ENCODE measurements around the gene GLT8D2. TPM values are rescaled to one million over a fixed set of nuclear protein-coding genes. Genes with fewer than 3 reads are reported as not detected.

GLT8D2 gene, protein sequence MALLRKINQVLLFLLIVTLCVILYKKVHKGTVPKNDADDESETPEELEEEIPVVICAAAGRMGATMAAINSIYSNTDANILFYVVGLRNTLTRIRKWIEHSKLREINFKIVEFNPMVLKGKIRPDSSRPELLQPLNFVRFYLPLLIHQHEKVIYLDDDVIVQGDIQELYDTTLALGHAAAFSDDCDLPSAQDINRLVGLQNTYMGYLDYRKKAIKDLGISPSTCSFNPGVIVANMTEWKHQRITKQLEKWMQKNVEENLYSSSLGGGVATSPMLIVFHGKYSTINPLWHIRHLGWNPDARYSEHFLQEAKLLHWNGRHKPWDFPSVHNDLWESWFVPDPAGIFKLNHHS
- total RNA-seq (10 to 100 TPM in 2 of 4 donors, 1 to 10 TPM in 2; 8.7 to 14.4 (median 11.4) TPM), polyA plus RNA-seq (9.9 TPM)
- long read RNA-seq, donor 1, transcript GLT8D2-201 (11 exons, 1,880 nt) = major isoform, 18 of 25 reads
- long read RNA-seq, donor 1, partial matches to known transcripts = 5 of 25 reads
- long read RNA-seq, donor 1, other reads (novel, unspliced or antisense) = 2 of 25 reads
- long read RNA-seq, donor 2, transcript GLT8D2-201 (11 exons, 1,880 nt) = major isoform, 5 of 8 reads
- long read RNA-seq, donor 2, partial matches to known transcripts = 2 of 8 reads
- long read RNA-seq, donor 2, other reads (novel, unspliced or antisense) = 1 of 8 reads
- long read RNA-seq, donor 3, transcript GLT8D2-201 (11 exons, 1,880 nt) = major isoform, 32 of 55 reads
- long read RNA-seq, donor 3, partial matches to known transcripts = 19 of 55 reads
- long read RNA-seq, donor 3, other reads (novel, unspliced or antisense) = 4 of 55 reads
- long read RNA-seq, donor 4, transcript GLT8D2-201 (11 exons, 1,880 nt) = major isoform, 6 of 15 reads
- long read RNA-seq, donor 4, partial matches to known transcripts = 7 of 15 reads
- long read RNA-seq, donor 4, other reads (novel, unspliced or antisense) = 2 of 15 reads

DNA sequence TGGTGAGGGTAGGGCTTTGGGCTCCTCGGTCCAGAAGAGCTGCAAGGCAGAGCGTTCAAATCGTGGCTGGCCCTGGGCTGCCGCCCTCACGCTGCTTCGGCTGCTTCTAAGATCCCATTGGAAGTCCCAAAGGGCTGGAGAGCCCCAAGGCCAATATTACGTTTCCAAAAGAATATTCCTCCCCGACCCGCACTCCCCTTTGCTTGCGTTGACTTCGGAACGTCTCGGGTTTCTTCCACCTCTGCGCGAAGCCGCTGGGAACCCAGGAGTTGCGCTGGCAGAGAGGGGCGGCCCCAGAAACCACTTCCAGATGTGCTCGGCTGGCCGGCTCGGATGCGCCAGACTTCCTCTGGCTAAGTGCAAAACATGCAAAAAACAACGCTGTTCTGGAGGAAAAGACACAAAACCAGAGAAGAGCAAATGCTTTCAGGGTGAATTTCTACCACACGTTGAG, at the start of gene GLT8D2:
Gene GLT8D2, minus strand, starts transcription at position 285 of the 454 bp plus-strand sequence. CDS start 30,539 bp downstream, outside the sequence.
- H3K4me3 ChIP-seq (ENCODE audit: low read length) = peak within 1 kb of the TSS; percentile 68
- H3K9me3 ChIP-seq (ENCODE audit: control insufficient read depth, low read length) = no peaks in the 10 kb centered on the region
- no peaks in the 10 kb centered on the region for H3K27me3 ChIP-seq (ENCODE audit: control insufficient read depth, insufficient read depth)
- DNase-seq = peak; percentile 54 to 84 (median 79)
- H3K4me1 ChIP-seq (ENCODE audit: control insufficient read depth, insufficient read depth, low read length) = peaks cover 5% of the 10 kb centered on the region
- H3K27ac ChIP-seq (ENCODE audit: low read length) = no peak within 1 kb of the TSS
- intact Hi-C loops (cut with DNase I) = no loop called here
- WGBS = 4% methylated on average over 24 of the region's 24 CpGs
- ATAC-seq = peak; percentile 84 to 86

DNA sequence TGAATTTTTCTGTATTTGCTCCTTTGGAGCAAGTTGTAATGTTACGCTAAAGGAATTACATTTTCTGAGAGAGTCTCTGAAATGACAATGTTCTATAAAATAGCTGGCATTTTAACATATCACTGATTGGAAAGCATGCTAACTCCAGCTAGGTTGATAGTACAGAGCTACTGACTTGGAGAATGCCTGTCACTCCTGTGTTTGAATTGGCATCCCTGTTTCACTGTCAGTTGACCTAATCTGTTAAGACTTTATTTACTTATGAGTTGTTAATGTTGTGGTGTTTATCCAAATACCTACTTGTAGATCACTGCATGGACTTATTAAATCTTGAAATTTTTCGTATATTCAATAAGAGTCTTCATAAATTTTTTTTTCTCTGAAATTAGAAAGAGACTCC, 48.0 kb upstream of the GLT8D2 start:
- Histone ChIP-seq H3K4me1 (ENCODE audit: control insufficient read depth, insufficient read depth, low read length) (no peaks in the 10 kb centered on the region), H3K27ac (ENCODE audit: low read length) (no peak overlapping the region), H3K27me3 (ENCODE audit: control insufficient read depth, insufficient read depth) (no peaks in the 10 kb centered on the region), H3K9me3 (ENCODE audit: control insufficient read depth, low read length) (no peaks in the 10 kb centered on the region), H3K4me3 (ENCODE audit: low read length) (no peak overlapping the region)
- no peak for DNase-seq
- intact Hi-C loops (cut with DNase I) = loop anchor here in 1 of 4 donors (10.0 kb wide), 1 partner anchor 153 kb away; no protein-coding TSS in a partner anchor
- no peak for ATAC-seq
- WGBS = 97% methylated on average over 2 of the region's 2 CpGs

DNA sequence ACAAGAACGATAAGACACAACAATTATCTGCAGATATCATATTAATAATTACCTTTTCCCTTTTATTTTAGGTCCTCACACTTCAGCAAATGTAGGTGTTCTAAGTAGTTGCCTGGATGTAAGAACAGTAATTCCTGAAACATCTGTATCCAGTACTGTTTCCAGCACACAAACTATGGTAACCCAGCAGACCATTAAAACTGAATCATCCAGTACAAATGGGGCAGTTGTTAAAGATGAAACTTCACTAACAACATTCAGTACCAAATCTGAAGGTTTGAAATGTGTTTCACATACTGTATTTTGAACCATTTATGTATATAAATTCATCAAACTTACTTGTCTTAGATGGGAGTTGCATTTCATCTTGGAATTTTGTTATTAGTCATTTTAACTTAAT, 45.3 kb upstream of the GLT8D2 start:
- H3K9me3 ChIP-seq (ENCODE audit: control insufficient read depth, low read length) = no peaks in the 10 kb centered on the region
- H3K27ac ChIP-seq (ENCODE audit: low read length) = no peak overlapping the region
- WGBS = 93% methylated on average over 1 of the region's 1 CpG
- intact Hi-C loops (cut with DNase I) = loop anchor here in 1 of 4 donors (10.0 kb wide), 1 partner anchor 150 kb away; no protein-coding TSS in a partner anchor
- H3K4me1 ChIP-seq (ENCODE audit: control insufficient read depth, insufficient read depth, low read length) = no peaks in the 10 kb centered on the region
- DNase-seq (no peak), ATAC-seq (no peak)
- H3K27me3 ChIP-seq (ENCODE audit: control insufficient read depth, insufficient read depth) = no peaks in the 10 kb centered on the region
- H3K4me3 ChIP-seq (ENCODE audit: low read length) = no peak overlapping the region

DNA sequence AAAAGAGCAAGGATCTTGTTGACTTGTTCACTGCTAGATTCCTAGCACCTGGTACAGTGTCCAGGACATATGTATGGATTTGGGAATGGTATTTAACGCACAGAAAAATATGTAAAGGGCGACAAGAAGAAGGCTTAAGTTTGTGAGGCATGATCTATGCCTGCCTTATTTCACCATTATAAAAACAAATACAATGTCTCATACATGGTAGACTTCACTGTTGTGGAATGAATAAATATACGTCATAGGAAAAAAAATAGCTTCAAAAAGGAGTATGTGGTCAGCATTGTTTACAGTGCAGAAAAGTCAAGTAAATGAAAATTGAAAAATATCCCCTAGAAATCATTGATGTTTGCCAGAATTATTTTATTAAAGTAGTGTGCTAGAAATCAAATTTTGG, 44.3 kb upstream of the GLT8D2 start:
- ATAC-seq (no peak), DNase-seq (no peak)
- intact Hi-C loops (cut with DNase I) = loop anchor here in 1 of 4 donors (10.0 kb wide), 1 partner anchor 149 kb away; no protein-coding TSS in a partner anchor
- no peaks in the 10 kb centered on the region for H3K4me1 ChIP-seq (ENCODE audit: control insufficient read depth, insufficient read depth, low read length)
- H3K9me3 ChIP-seq (ENCODE audit: control insufficient read depth, low read length) = no peaks in the 10 kb centered on the region
- no peak overlapping the region for H3K27ac ChIP-seq (ENCODE audit: low read length)
- 96% methylated on average over 3 of the region's 3 CpGs for WGBS
- H3K27me3 ChIP-seq (ENCODE audit: control insufficient read depth, insufficient read depth) = no peaks in the 10 kb centered on the region
- H3K4me3 ChIP-seq (ENCODE audit: low read length) = no peak overlapping the region

DNA sequence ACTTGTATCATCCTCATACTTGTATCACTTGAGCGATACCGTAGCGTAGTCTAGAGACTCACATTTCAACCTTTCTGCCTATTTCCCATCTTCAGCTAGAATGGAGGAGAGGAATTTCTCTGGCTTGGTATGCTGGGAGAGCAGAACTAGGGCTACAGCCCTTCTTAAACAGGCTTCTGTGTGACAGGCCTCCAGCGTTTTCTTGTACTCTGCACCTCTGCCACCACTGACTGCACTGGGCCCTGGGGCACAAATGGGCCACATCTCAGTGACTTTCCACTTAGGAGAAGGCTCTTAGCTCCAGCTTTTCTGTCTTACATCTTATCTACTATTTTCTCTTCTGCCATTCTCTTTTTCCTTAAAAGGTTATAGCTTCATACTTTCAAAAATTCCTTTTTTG, 41.1 kb upstream of the GLT8D2 start:
- Histone ChIP-seq H3K9me3 (ENCODE audit: control insufficient read depth, low read length) (no peaks in the 10 kb centered on the region), H3K27me3 (ENCODE audit: control insufficient read depth, insufficient read depth) (no peaks in the 10 kb centered on the region), H3K4me3 (ENCODE audit: low read length) (no peak overlapping the region), H3K4me1 (ENCODE audit: control insufficient read depth, insufficient read depth, low read length) (no peaks in the 10 kb centered on the region), H3K27ac (ENCODE audit: low read length) (no peak overlapping the region)
- ATAC-seq (no peak), DNase-seq (no peak)
- WGBS = 88% methylated on average over 4 of the region's 4 CpGs
- intact Hi-C loops (cut with DNase I) = loop anchor here in 1 of 4 donors (10.0 kb wide), 1 partner anchor 146 kb away; no protein-coding TSS in a partner anchor

DNA sequence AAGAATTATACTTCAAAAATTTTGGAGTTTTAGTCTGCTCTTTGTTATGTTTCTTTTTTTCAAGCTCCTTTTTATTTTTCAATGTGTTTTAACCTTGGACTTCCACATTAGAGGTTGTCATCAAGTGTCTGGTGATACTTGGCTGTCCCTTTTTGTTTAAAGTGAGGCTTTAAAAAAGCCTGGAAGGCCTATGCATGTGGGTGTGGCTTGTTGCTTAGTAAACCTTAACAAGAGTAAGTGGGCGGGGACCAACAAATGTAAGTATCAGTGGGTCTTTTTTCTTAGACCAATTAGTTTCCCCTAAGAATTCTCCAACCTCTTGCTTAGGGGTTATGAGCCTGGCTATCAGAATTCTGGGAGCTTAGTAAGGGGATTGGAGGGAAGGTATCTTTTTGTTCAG, 40.7 kb upstream of the GLT8D2 start:
- ATAC-seq (no peak), DNase-seq (no peak)
- H3K27ac ChIP-seq (ENCODE audit: low read length) = no peak overlapping the region
- no peaks in the 10 kb centered on the region for H3K9me3 ChIP-seq (ENCODE audit: control insufficient read depth, low read length)
- H3K27me3 ChIP-seq (ENCODE audit: control insufficient read depth, insufficient read depth) = no peaks in the 10 kb centered on the region
- intact Hi-C loops (cut with DNase I) = loop anchor here in 1 of 4 donors (10.0 kb wide), 1 partner anchor 146 kb away; no protein-coding TSS in a partner anchor
- no peak overlapping the region for H3K4me3 ChIP-seq (ENCODE audit: low read length)
- 97% methylated on average over 1 of the region's 1 CpG for WGBS
- H3K4me1 ChIP-seq (ENCODE audit: control insufficient read depth, insufficient read depth, low read length) = no peaks in the 10 kb centered on the region

DNA sequence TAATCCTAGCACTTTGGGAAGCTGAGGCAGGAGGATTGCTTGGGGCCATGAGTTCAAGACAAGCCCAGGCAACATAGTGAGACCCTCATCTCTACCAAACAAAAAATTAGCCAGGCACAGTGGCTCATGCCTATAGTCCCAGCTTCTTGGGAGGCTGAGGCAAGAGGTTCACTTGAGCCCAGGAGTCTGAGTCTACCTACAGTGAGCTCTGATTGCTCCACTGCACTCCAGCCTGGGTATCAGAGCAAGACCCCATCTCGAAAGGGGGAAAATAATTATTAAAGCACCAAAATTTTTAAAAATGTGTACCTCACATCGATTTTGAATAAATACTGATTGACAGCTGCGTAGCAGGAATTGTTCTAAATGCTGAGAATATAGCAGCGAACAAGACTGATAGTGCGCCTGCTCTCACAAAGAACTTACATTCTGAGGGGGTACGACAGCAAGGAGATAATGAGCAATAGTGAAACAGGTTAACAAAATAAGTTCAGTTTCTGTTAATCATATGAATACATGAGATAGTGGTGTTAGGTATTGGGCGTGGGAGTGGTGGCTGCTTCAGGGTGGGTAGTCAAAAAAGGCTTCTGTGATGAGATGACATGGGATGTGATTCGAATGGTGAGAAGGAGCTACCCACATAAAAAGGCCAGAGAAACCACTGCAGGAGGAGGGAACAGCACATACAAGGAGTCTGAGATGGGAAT, 33.9 kb upstream of the GLT8D2 start:
- 92% methylated on average over 8 of the region's 8 CpGs for WGBS
- no peaks in the 10 kb centered on the region for H3K27me3 ChIP-seq (ENCODE audit: control insufficient read depth, insufficient read depth)
- H3K27ac ChIP-seq (ENCODE audit: low read length) = no peak overlapping the region
- DNase-seq (no peak), ATAC-seq (no peak)
- intact Hi-C loops (cut with DNase I) = no loop called here
- H3K9me3 ChIP-seq (ENCODE audit: control insufficient read depth, low read length) = no peaks in the 10 kb centered on the region
- H3K4me1 ChIP-seq (ENCODE audit: control insufficient read depth, insufficient read depth, low read length) = no peaks in the 10 kb centered on the region
- H3K4me3 ChIP-seq (ENCODE audit: low read length) = no peak overlapping the region

DNA sequence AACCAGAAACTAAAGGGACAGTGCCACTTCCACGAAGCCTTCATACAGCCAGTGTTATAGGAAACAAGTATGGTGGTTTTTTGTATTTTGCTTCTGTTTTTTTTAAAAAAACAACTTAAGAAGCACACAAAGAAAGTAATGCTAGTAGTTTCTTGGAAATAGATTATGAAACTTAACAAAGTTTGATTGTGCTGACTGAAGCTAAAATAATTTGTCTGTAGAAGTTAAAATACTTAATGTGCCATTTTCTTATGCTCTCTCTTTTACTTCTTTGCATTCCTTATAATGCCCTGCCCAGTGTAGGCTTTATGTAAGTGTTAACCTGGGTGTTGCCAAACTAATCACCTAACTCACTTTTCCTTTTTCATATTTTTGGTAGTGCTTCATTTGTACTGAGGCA, 30.8 kb upstream of the GLT8D2 start:
- ATAC-seq (no peak), DNase-seq (no peak)
- Histone ChIP-seq H3K4me1 (ENCODE audit: control insufficient read depth, insufficient read depth, low read length) (no peaks in the 10 kb centered on the region), H3K27me3 (ENCODE audit: control insufficient read depth, insufficient read depth) (no peaks in the 10 kb centered on the region), H3K27ac (ENCODE audit: low read length) (no peak overlapping the region), H3K9me3 (ENCODE audit: control insufficient read depth, low read length) (no peaks in the 10 kb centered on the region), H3K4me3 (ENCODE audit: low read length) (no peak overlapping the region)
- 79% methylated on average over 1 of the region's 1 CpG for WGBS
- intact Hi-C loops (cut with DNase I) = no loop called here

DNA sequence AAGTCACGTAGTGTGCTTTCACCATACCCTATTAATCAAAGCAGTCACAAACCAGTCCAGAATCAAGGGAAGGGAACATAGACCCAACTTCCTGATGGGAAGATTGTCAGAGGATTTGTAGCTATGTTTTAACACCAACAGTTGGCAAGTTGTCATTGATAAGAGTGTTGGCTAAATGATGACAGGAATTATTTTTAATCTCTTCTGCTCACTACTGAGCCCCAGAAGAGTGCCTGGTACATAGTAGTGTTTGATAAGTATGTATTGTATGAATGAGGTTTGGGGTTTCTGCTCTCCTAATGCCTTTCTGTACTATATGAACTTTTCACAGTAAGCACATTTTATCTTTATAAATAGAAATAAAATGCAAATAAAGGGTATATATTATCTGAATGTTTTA, 29.0 kb upstream of the GLT8D2 start:
- Histone ChIP-seq H3K4me3 (ENCODE audit: low read length) (no peak overlapping the region), H3K4me1 (ENCODE audit: control insufficient read depth, insufficient read depth, low read length) (no peaks in the 10 kb centered on the region), H3K9me3 (ENCODE audit: control insufficient read depth, low read length) (no peaks in the 10 kb centered on the region), H3K27ac (ENCODE audit: low read length) (no peak overlapping the region), H3K27me3 (ENCODE audit: control insufficient read depth, insufficient read depth) (no peaks in the 10 kb centered on the region)
- DNase-seq (no peak), ATAC-seq (peak in 1 of 2 donors; percentile 43)
- intact Hi-C loops (cut with DNase I) = no loop called here
- WGBS = 67% methylated on average over 1 of the region's 1 CpG

DNA sequence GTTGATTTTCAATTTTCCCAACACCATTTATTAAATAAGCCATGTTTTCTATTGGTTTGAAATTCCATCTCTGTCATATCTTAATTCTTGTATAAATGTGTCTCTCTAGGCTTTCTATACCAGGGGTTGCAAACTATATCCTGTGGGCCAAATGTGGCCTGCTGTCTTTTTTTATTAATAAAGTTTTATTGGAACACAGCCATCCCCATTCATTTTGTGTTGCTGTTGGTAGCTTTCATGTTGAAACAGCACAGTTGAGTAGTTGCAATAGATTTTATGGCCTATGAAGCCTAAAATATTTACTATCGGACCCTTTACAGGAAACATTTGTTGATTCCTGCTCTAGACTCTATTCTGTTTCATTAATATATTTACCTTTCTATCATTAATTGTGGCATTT, 23.7 kb upstream of the GLT8D2 start:
- no peaks in the 10 kb centered on the region for H3K27me3 ChIP-seq (ENCODE audit: control insufficient read depth, insufficient read depth)
- no peak for DNase-seq

More for the DNA sequence above, 23.7 kb upstream of the GLT8D2 start:
- ATAC-seq = no peak
- intact Hi-C loops (cut with DNase I) = no loop called here
- 95% methylated on average over 1 of the region's 1 CpG for WGBS
- Histone ChIP-seq H3K4me1 (ENCODE audit: control insufficient read depth, insufficient read depth, low read length) (no peaks in the 10 kb centered on the region), H3K4me3 (ENCODE audit: low read length) (no peak overlapping the region), H3K27ac (ENCODE audit: low read length) (no peak overlapping the region), H3K9me3 (ENCODE audit: control insufficient read depth, low read length) (no peaks in the 10 kb centered on the region)

All from right cardiac atrium (tissue), 5 donors.